Measurements from ENCODE around the gene JAZF1.

DNA sequence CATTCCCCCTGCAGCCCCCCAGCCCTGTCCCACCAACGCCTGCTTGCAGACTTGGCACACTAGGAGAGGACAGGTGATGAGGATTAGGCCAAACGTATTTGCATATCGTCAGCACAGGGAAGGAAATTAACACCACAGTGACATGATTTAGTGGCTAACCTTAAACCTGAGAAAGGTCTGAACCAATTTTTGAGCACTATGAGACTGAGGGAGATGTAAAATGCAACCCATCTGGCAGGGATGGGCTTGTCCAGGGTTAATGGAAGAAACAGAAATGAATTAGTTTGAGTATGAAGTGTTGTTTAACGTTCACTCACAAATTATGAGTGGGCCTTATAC lies 257.0 kb downstream of the JAZF1 start:
- TF ChIP-seq, protein P1, sequence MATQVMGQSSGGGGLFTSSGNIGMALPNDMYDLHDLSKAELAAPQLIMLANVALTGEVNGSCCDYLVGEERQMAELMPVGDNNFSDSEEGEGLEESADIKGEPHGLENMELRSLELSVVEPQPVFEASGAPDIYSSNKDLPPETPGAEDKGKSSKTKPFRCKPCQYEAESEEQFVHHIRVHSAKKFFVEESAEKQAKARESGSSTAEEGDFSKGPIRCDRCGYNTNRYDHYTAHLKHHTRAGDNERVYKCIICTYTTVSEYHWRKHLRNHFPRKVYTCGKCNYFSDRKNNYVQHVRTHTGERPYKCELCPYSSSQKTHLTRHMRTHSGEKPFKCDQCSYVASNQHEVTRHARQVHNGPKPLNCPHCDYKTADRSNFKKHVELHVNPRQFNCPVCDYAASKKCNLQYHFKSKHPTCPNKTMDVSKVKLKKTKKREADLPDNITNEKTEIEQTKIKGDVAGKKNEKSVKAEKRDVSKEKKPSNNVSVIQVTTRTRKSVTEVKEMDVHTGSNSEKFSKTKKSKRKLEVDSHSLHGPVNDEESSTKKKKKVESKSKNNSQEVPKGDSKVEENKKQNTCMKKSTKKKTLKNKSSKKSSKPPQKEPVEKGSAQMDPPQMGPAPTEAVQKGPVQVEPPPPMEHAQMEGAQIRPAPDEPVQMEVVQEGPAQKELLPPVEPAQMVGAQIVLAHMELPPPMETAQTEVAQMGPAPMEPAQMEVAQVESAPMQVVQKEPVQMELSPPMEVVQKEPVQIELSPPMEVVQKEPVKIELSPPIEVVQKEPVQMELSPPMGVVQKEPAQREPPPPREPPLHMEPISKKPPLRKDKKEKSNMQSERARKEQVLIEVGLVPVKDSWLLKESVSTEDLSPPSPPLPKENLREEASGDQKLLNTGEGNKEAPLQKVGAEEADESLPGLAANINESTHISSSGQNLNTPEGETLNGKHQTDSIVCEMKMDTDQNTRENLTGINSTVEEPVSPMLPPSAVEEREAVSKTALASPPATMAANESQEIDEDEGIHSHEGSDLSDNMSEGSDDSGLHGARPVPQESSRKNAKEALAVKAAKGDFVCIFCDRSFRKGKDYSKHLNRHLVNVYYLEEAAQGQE (IDR thresholded peaks at IDR 0.05; ENCODE audit: insufficient read depth in 1 of 2, low read depth in 2 of 2, low read length in 2 of 2), result no peak
- TF ChIP-seq POLR2AphosphoS5 (IDR thresholded peaks at IDR 0.05; ENCODE audit: low read depth, low read length) (no peak), SIN3A (IDR thresholded peaks at IDR 0.05; ENCODE audit: borderline replicate concordance, insufficient read depth, low read length) (no peak), TAF1 (IDR thresholded peaks at IDR 0.05; ENCODE audit: borderline replicate concordance, insufficient read depth, low read length) (no peak), FOXP2 (optimal IDR thresholded peaks at IDR 0.05; ENCODE audit: borderline replicate concordance, extremely low read depth, extremely low read length, insufficient read depth) (no peak)
